SK-N-SH (cell line): ENCODE measurements around the gene KCNJ12. TPM values are rescaled to one million over a fixed set of nuclear protein-coding genes. Genes with fewer than 3 reads are reported as not detected.
A peak's percentile ranks its signal among the peaks of the same experiment; 100 is the strongest.
"Not testable (repeated sequence)": the region's sequence is repeated elsewhere in the genome, so short reads cannot be mapped to it uniquely, and the experiment has no call there.

Experiments
- CTCF ChIA-PET: fragments of 300-600, 350-600 bp; formaldehyde crosslinking; extraction: SDS; loops from one replicate; lab custom pipeline; 2021; lab: Yijun Ruan, JAX
- POLR2A ChIA-PET: fragments of 350-600 bp; sonication (Branson Sonifier 250); formaldehyde crosslinking; extraction: SDS; loops from one replicate; lab custom pipeline; 2020; ENCODE audit warnings: antibody characterized with exemption, inconsistent platforms; lab: Yijun Ruan, JAX
- DNase-seq: peaks from one replicate; pipeline ENCODE4 v3.0.0; 2012
- H2AFZ ChIP-seq: fragments of 200-600 bp; sonication (generic); 2 replicates; pipeline ENCODE4 v1.8.1; 2016; ENCODE audit warnings: antibody characterized with exemption, mild to moderate bottlenecking, low read depth
- H3F3A ChIP-seq: fragments of 200-600 bp; sonication (generic); replicated peaks from 2 replicates; pipeline ENCODE3; 2016; ENCODE audit warnings: antibody characterized with exemption, mild to moderate bottlenecking; ENCODE audit not compliant: insufficient read depth
- H3K27ac ChIP-seq, 2 experiments: fragments of 200-500 bp in 1 of 2; fragments of 200-600 bp in 1 of 2; sonication (Bioruptor generic) in 1 of 2; sonication (generic), shearing (Covaris generic) in 1 of 2; 2 replicates each; pipeline versions ENCODE4 v1.5.1 to v1.6.1; 2014 to 2016; ENCODE audit warnings: low read depth in 2 of 2, inconsistent platforms in 1 of 2, low read length in 1 of 2, mild to moderate bottlenecking in 1 of 2, mixed read lengths in 1 of 2
- H3K27me3 ChIP-seq: fragments of 200-600 bp; sonication (generic), shearing (Covaris generic); 2 replicates; pipeline ENCODE4 v1.6.1; 2016; ENCODE audit warnings: mixed run types; ENCODE audit not compliant: insufficient read depth
- H3K36me3 ChIP-seq, 2 experiments: fragments of 200-500 bp in 1 of 2; fragments of 200-600 bp in 1 of 2; sonication (Bioruptor generic) in 1 of 2; sonication (generic) in 1 of 2; replicated peaks in 1 of 2; 2 replicates each; pipeline versions ENCODE3 to v1.5.1; 2014 to 2016; ENCODE audit warnings: low read length in 1 of 2, mild to moderate bottlenecking in 1 of 2; ENCODE audit not compliant: insufficient read depth in 2 of 2, control insufficient read depth in 1 of 2
- H3K4me1 ChIP-seq, 2 experiments: fragments of 200-500 bp in 1 of 2; fragments of 200-600 bp in 1 of 2; sonication (Bioruptor generic) in 1 of 2; sonication (generic), shearing (Covaris generic) in 1 of 2; 2 replicates each; pipeline versions ENCODE4 v1.5.1 to v1.6.1; 2014 to 2016; ENCODE audit warnings: low read depth in 1 of 2, low read length in 1 of 2, mixed run types in 1 of 2; ENCODE audit not compliant: insufficient read depth in 2 of 2, control insufficient read depth in 1 of 2
- H3K4me2 ChIP-seq: fragments of 200-600 bp; sonication (generic), shearing (Covaris generic); 2 replicates; pipeline ENCODE4 v1.6.1; 2017; ENCODE audit warnings: mixed run types
- H3K4me3 ChIP-seq, 2 experiments: fragments of 200-500 bp in 1 of 2; fragments of 200-600 bp in 1 of 2; sonication (Bioruptor generic) in 1 of 2; sonication (generic), shearing (Covaris generic) in 1 of 2; 2 replicates each; pipeline versions ENCODE4 v1.5.1 to v1.8.1; 2014 to 2016; ENCODE audit warnings: low read depth in 2 of 2, inconsistent platforms in 1 of 2, low read length in 1 of 2, mild to moderate bottlenecking in 1 of 2, mixed read lengths in 1 of 2, moderate library complexity in 1 of 2
- H3K79me2 ChIP-seq: fragments of 200-600 bp; sonication (generic); 2 replicates; pipeline ENCODE4 v1.8.1; 2017; ENCODE audit warnings: mild to moderate bottlenecking; ENCODE audit not compliant: insufficient read depth
- H3K9ac ChIP-seq: fragments of 200-600 bp; sonication (generic); 2 replicates; pipeline ENCODE4 v1.6.1; 2017; ENCODE audit warnings: mixed run types
- H3K9me2 ChIP-seq: fragments of 200-600 bp; sonication (generic); 2 replicates; pipeline ENCODE4 v1.6.1; 2017; ENCODE audit warnings: mixed run types
- H3K9me3 ChIP-seq: fragments of 200-600 bp; sonication (generic); 2 replicates; pipeline ENCODE4 v1.6.1; 2017; ENCODE audit warnings: mixed run types, mild to moderate bottlenecking, moderate library complexity
- H4K20me1 ChIP-seq: fragments of 200-600 bp; sonication (generic); 2 replicates; pipeline ENCODE4 v1.6.1; 2017; ENCODE audit warnings: mild to moderate bottlenecking, mixed run types; ENCODE audit not compliant: insufficient read depth
- WGBS: methylation state at CpG from one replicate; pipeline ENCODE4 v1.1.6; 2017; ENCODE audit warnings: low lambda C conversion rate; 5-methylcytosine and 5-hydroxymethylcytosine counted together
- polyA plus RNA-seq, 3 experiments: library from polyadenylated mRNA; depleted of rRNA; stranded (reverse); fragments of >200 nt; gene quantifications; 2 replicates each; pipeline ENCODE4 v1.2.3, GENCODE V29; 2012

Gene KCNJ12
- polyA plus RNA-seq, 1 of the 3 experiments (the other 2 are of a cell fraction), result 0.36 TPM

DNA sequence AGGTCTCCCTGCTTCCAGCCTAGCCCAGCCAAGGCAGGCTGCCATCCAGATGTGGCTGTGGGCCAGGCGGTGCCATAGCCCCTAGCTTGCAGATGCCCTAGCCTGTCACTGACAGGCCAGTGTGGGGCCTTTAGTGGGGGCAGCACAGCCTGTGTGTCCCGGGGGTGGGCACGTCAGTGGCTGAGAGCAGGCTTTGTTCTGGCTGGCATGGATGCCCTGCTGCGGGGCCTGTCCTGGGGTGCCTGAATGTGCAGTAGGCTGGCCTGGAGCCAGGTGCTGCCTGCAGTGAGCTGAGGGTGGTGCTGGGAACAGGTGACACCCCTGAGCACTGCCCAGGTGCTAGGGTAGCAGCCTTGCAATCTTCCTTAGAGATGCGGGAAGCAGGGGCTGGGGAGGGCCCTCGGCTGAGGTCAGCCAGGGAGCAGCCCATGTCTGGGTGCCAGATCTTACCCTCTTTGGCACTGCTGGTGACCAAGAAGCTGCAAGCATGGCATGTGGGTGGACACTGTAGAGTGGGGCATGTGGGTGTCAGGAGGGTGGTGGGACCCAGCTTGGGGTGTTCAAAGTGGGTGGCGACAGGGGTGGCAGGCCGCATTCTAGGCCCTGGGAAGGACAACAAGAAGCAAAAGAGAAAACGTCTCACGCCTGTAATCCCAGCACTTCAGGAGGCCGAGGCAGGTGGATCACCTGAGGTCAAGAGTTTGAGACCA, 37.6 kb downstream of the KCNJ12 start:
- H3K4me3 ChIP-seq, H3K27ac ChIP-seq, H3K9me2 ChIP-seq, H4K20me1 ChIP-seq, POLR2A ChIA-PET, CTCF ChIA-PET, H2AFZ ChIP-seq, H3K4me1 ChIP-seq, H3K9ac ChIP-seq, H3K4me2 ChIP-seq, H3F3A ChIP-seq, H3K9me3 ChIP-seq, H3K79me2 ChIP-seq, H3K27me3 ChIP-seq, H3K36me3 ChIP-seq: not testable (repeated sequence)
- peak; percentile 37 for DNase-seq
- 47% methylated on average over 5 of the region's 11 CpGs for WGBS

DNA sequence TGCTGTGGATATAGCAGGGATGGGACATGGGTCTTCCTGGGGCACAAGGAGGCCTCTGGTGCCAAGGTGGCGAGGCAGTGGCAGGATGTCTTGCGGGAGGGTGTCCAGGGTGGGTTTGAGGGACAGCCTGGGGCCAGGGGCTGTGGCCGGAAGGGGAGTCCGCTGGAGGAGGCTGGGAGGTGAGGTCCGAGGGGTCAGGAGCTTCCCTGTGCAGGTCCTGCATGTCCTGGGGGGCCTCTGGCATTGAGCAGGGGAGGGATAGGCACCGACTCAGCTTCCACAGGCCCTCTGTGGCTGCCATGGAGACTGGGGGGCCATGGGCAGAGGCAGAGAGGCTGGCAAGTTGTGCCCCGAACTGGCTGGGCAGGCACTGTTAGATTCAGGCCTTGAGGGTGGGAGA, 38.5 kb downstream of the KCNJ12 start:
- H3K4me1 ChIP-seq, H3K79me2 ChIP-seq, H3K9ac ChIP-seq, H3K9me2 ChIP-seq, H3K9me3 ChIP-seq, H3K4me3 ChIP-seq, H3K27ac ChIP-seq, POLR2A ChIA-PET, H4K20me1 ChIP-seq, CTCF ChIA-PET, DNase-seq, H3K4me2 ChIP-seq, H3K27me3 ChIP-seq, H3F3A ChIP-seq, H2AFZ ChIP-seq, H3K36me3 ChIP-seq: not testable (repeated sequence)
- 36% methylated on average over 6 of the region's 7 CpGs for WGBS

DNA sequence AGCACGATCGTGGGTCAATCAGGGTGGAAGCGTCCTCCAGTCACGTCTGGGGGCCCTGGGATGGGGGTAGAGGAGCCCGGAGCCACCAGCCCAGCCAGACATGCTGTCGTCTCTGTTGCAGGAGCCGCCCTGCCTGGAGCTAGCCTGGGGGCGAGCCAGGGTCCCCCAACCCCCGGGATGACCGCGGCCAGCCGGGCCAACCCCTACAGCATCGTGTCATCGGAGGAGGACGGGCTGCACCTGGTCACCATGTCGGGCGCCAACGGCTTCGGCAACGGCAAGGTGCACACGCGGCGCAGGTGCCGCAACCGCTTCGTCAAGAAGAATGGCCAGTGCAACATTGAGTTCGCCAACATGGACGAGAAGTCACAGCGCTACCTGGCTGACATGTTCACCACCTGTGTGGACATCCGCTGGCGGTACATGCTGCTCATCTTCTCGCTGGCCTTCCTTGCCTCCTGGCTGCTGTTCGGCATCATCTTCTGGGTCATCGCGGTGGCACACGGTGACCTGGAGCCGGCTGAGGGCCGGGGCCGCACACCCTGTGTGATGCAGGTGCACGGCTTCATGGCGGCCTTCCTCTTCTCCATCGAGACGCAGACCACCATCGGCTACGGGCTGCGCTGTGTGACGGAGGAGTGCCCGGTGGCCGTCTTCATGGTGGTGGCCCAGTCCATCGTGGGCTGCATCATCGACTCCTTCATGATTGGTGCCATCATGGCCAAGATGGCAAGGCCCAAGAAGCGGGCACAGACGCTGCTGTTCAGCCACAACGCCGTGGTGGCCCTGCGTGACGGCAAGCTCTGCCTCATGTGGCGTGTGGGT, 39.2 kb downstream of the KCNJ12 start:
- H3K27ac ChIP-seq, H3K9ac ChIP-seq, H2AFZ ChIP-seq, H3K4me3 ChIP-seq, H3K27me3 ChIP-seq, DNase-seq, H3K36me3 ChIP-seq, H3K79me2 ChIP-seq, CTCF ChIA-PET, H4K20me1 ChIP-seq, H3K4me2 ChIP-seq, H3K4me1 ChIP-seq, POLR2A ChIA-PET, H3F3A ChIP-seq, H3K9me2 ChIP-seq, H3K9me3 ChIP-seq: not testable (repeated sequence)
- 61% methylated on average over 32 of the region's 58 CpGs for WGBS

DNA sequence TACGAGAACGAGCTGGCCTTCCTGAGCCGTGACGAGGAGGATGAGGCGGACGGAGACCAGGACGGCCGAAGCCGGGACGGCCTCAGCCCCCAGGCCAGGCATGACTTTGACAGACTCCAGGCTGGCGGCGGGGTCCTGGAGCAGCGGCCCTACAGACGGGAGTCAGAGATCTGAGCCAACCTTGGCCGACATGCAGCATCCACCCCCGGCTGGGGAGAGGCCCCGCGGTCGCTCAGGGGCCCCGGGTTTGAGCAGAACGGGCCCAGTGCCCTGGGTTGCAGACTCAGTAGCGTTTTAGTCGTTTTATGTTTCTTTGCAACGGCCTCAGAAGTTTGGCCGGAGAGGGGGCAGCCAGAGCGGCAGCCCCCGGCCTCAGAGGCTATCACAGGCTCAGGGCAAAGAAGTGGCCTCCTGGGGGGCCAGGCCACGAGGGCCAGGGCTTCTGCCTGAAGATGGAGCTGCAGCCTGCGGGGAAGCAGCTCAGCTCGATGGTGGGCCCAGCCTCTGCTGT, 40.4 kb downstream of the KCNJ12 start:
- POLR2A ChIA-PET, CTCF ChIA-PET, H3F3A ChIP-seq: not testable (repeated sequence)

DNA sequence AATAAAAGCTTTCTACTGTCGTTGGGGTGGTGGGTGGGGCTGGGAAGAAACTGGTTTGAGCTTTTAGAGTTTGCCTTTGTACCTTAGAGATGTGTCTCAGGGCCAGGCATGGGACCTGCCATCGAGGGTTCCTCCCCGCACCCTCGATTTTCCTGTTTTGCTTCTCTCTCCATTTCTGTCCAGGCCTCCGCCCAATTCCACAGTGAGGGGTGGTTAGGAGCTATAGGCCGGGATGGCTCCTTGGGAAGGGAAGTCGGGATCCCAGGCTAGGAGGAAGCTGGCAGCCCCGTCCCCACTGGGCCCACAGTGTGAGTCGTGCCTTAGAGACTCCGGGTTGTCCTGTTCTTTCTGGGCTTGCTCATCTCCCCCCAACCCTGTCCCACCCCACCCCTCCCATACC, 41.2 kb downstream of the KCNJ12 start:
- DNase-seq, H3K27me3 ChIP-seq, H3K4me3 ChIP-seq, H3K4me1 ChIP-seq, H3K9me2 ChIP-seq, H3K36me3 ChIP-seq, H3K9me3 ChIP-seq, H3F3A ChIP-seq, H3K9ac ChIP-seq, H3K4me2 ChIP-seq, H3K79me2 ChIP-seq, H4K20me1 ChIP-seq, H2AFZ ChIP-seq, H3K27ac ChIP-seq, POLR2A ChIA-PET: not testable (repeated sequence)
- CTCF ChIA-PET, result interaction anchor here (1.3 kb wide), 1 partner anchor 42 kb away, joined by 3 read pairs; no protein-coding TSS in a partner anchor
- whole genome bisulfite sequencing, result 73% methylated on average over 10 of the region's 10 CpGs

More for the DNA sequence above, 40.4 kb downstream of the KCNJ12 start:
- WGBS, result 40% methylated on average over 19 of the region's 30 CpGs
- DNase-seq, H3K4me1 ChIP-seq, H3K79me2 ChIP-seq, H3K27me3 ChIP-seq, H3K4me2 ChIP-seq, H3K4me3 ChIP-seq, H3K9ac ChIP-seq, H2AFZ ChIP-seq, H3K27ac ChIP-seq, H3K36me3 ChIP-seq, H4K20me1 ChIP-seq, H3K9me3 ChIP-seq, H3K9me2 ChIP-seq: not testable (repeated sequence)
